Right renal pelvis (tissue), 4 donors: ENCODE data around the gene MICU1. TPM values are rescaled to one million over a fixed set of nuclear protein-coding genes. Genes with fewer than 3 reads are reported as not detected.
"Not testable (repeated sequence)": the region's sequence is repeated elsewhere in the genome, so short reads cannot be mapped to it uniquely, and the experiment has no call there.

Source experiments
- DNase-seq, 4 donors: peaks; one replicate each; pipeline ENCODE4 v3.0.0-alpha.2; 2013; ENCODE audit warnings: low read depth in 4 of 4, low spot score in 3 of 4, missing footprints in 1 of 4
- polyA plus RNA-seq, 4 donors: library from polyadenylated mRNA; unstranded; fragments of 120-200 nt; gene quantifications; one replicate each; pipeline ENCODE4 v1.2.1, GENCODE V29; 2013; ENCODE audit not compliant: insufficient read length in 4 of 4

The MICU1 gene
- polyA plus RNA-seq, 4 donors: 83.3 to 94.7 (median 87.4) TPM

DNA sequence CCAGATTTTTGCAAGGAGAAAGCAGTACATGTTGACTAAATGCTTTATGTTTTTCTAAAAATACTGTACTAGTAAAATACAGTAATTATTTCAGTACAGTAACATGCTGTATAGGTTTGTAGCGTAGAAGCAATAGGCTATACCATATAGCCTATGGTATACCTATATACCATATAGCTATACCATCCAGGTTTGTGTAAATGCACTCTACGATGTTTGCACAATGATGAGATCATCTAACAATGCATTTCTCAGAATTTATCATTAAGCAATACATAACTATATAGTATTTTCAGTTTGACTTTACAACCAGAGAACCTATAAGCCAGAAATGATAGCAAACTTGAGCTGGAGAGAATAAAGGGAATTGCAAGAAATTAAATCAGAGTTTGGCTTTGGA, 161.4 kb downstream of the MICU1 start:
- DNase-seq: no peak

DNA sequence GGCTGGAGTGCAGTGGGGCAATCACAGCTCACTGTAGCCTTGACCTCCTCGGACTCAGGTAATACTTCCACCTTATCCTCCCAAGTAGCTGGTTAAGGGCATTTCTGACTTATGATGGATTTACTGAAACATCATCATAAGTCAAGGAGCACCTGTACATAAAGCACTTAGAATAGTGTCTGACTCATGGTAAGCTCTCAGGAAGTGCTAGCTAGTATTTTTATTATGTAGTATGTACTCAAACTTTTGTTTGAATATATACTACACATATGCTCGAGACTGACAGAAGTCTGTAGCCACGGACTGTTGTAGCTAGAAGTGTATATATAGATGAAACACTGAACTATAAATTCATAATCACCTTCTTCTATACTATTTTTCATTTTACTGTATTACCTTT, 163.6 kb downstream of the MICU1 start:
- no peak for DNase-seq

- no peak for DNase-seq
Observed at GRCh38 chr10:72461085-72461484, 164.8 kb downstream of the MICU1 start.

DNA sequence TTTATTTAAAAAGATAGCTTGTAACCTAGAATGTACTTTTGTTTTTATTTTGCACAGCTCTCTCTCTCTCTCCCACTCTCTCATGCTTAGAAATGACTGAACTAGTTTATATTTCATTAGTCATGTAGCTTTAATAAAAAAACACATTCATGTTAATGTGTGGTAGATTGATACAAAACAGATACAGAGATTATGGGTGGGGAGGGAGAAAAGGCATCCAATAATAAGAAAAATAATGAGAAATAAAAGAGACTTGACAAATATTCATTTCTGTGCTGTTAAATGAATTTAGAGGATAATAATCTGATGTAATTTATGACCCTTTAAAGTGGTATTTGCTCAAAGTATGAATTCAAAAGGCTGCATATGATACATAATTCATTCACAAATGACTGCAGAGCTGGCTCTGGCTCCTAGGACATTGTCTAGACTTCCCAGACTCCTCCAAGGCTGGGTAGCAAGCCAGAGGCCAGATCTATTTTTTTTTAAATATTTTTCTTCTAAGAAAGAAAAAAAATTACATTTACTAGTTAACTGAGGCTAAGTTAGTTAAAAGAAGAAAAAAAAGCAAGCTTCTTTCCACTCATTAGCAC, 165.5 kb downstream of the MICU1 start:
- DNase-seq: no peak

DNA sequence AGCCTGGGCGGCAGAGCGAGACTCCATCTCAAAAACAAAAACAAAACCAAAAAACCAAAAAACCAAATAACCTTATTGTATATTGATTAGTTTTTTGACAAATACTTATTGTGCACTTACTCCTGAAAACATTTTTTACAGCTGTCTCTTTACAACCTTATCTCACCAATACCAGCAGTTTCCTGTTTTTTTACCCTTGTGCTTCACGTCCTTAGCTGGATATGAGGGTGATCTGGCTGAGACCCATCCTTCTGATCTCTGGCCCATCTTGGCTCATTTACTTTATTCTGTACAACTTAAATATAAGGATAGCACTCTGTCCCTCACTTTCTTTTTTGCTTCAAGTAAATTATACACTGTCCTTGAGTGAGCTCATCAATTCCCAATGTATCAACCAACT, 166.6 kb downstream of the MICU1 start:
- no peak for DNase-seq

GRCh38 chr10:72455889-72456595, 169.8 kb downstream of the MICU1 start:
- DNase-seq: no peak

GRCh38 chr10:72449941-72450441, 175.9 kb downstream of the MICU1 start:
- no peak for DNase-seq

DNA sequence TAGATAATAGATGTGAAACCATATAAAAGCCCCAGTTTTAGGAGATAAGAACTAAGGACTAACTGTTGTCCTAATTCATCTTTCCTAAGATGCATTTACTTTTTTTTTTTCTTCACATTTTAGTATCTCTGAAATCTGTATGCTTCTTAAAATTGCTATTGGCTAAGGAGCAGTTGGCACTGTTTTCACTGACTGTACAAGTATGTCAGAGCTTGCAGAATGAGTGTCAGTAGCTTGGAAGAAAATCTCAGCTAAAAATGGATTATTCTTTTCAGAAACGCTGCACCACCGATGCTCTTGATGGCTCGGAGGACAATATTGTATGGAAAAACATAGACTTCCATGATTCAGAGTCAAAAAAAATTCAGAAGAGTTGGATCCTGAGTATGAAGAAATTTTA, 180.0 kb downstream of the MICU1 start:
- DNase-seq: no peak

- not testable (repeated sequence) for DNase-seq
Observed at GRCh38 chr10:72442969-72443368, 182.9 kb downstream of the MICU1 start.

DNA sequence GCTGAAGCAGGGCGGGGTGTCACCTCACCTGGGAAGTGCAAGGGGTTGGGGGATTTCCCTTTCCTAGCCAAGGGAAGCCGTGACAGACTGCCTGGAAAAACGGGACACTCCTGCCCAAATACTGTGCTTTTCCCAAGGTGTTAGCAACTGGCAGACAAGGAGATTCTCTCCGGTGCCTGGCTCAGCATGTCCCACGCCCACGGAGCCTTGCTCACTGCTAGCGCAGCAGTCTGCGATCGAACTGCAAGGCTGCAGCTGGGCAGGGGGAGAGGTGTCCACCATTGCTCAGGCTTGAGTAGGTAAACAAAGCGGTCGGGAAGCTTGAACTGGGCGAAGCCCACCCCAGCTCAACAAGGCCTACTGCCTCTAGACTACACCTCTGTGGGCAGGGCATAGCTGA, 190.3 kb downstream of the MICU1 start:
- DNase-seq: no peak

- not testable (repeated sequence) for DNase-seq
Observed at GRCh38 chr10:72430936-72431335, 194.9 kb downstream of the MICU1 start.

DNA sequence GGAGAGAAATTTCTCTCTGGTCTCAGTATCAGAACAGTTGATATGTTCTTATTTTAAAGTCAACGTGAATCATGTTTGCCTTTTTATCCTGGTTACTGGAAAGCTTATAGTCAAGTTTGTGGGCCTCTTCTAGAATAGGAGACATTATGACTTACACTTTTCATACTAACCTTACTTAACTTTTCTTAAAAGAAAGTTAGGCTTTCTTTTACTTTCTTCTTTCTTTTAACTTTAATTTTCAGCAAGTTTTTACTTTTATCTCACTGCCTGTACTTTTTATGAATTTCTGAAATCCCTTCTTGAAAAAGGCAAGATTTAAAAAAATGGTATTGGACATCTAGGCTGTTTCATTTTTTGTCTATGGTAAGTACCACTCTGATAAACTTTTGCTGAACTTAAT, 195.9 kb downstream of the MICU1 start:
- no peak for DNase-seq

GRCh38 chr10:72426986-72427385, 198.9 kb downstream of the MICU1 start:
- DNase-seq: peak in 1 of 4 donors; percentile 14

DNA sequence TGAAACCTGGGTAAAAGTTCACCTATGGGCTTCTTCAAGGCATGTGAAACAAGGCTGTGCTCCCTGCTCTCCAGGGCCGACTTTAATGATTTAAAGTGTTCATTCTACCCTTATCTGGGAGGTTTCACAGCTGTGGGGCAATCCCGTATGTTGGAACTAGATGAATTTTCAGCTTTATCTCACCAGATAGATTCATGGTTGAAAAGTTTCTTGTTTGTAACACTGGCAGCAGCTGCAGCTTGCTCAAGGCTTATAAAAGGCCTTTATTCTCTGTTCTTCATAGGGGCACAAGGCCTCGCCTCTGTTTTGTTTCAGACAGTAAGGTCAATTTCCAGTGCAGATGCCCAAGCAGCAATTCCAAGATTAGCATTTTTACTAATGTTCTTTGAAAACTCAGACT, 200.7 kb downstream of the MICU1 start:
- no peak for DNase-seq

DNA sequence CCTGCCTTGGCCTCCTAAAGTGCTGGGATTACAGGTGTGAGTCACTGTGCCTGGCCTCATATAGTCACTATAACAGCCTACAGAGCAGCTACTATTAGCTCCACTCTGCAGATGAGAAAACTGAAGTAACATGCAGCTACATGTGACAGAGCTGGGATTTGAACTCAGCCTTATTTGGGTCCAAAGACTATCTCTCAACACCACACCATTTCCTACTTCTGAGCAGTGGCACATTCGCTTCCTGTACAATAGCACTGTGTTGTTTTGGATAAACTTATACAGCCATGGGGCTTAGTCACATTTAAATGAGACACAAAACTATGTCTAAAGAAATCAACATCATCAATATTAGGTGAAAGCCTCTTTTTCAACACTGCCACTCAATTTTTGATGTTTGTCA, 201.3 kb downstream of the MICU1 start:
- DNase-seq: no peak

- no peak for DNase-seq
Observed at GRCh38 chr10:72423426-72423825, 202.5 kb downstream of the MICU1 start.

GRCh38 chr10:72421885-72422540, 203.9 kb downstream of the MICU1 start:
- DNase-seq: no peak

DNA sequence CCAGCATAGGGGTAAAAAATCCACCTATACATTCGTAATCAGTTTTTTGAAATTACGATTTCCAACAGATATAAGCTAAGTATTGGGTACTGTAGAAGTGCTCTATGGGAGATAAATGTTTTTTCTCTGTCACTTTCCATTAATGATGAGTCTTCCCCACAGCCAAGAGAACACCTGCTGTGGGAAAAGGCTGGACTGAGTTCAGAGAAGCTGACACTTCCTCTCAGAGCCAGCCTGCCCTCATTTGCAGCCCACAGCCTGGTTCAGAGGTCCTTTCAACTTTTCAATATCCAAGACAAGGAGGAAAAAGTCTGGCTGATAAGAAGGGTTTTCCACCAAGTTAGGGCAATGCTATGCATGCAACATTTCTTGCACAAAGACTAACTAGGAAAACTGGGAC, 206.6 kb downstream of the MICU1 start:
- DNase-seq: no peak

DNA sequence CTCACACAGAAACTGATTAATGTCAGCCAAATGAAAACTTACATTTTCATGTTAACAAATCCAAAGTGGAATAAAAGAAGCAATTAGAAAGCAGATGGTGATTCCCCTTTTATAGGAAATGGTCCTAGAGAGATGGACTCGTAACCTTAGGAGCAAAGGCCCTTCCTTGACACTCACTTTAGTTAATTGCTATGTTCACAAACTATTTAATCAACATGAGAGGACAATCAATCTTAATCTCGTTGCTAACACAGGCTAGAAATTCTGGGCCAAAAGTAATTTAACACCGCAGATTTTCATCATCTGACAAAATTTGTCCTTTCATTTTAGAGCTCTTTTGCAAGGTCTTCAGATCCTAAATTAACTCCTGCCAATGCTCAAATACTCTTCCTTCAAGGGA, 207.2 kb downstream of the MICU1 start:
- DNase-seq: no peak

DNA sequence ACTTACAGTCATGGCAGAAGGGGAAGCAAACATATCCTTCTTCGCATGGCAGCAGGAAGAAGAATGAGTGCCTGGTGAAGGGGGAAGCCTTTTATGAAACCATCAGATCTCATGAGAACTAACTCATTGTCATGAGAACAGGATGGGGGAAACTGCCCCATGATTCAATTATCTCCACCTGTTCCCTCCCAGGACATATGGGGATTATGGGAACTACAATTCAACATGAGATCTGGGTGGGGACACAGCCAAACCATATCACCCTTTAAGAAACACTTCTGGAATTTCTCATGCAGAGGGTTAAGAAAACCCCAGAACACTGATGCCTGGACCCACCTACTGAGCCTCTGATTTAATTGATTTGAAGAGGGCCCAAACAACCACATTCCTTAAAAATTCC, 207.9 kb downstream of the MICU1 start:
- DNase-seq: no peak

DNA sequence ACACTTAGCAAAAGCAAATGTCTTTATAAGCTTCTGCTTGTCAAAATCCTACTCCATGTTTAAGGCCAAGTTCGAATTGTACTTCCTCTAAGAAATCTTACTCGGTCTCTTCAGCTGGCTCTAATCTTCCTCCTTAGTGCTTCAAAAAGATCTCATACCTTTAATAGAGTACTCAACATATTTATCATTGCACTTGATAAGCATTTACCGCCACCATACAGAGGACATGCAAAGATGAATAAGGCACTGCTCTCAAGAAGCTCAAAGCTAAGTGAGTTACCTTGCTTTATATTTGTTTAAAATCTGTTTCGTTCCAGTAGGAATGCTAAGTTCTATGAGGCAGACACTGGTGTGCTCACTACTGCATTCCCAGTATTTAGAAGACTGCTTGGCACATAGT, 209.2 kb downstream of the MICU1 start:
- DNase-seq: no peak

- no peak for DNase-seq
Observed at GRCh38 chr10:72414642-72415041, 211.2 kb downstream of the MICU1 start.
